ENCODE data around the gene COL23A1. TPM values are rescaled to one million over a fixed set of nuclear protein-coding genes. Genes with fewer than 3 reads are reported as not detected.

COL23A1 gene
- total RNA-seq, 1 experiment from 2014 or later, result 15.0 TPM

DNA sequence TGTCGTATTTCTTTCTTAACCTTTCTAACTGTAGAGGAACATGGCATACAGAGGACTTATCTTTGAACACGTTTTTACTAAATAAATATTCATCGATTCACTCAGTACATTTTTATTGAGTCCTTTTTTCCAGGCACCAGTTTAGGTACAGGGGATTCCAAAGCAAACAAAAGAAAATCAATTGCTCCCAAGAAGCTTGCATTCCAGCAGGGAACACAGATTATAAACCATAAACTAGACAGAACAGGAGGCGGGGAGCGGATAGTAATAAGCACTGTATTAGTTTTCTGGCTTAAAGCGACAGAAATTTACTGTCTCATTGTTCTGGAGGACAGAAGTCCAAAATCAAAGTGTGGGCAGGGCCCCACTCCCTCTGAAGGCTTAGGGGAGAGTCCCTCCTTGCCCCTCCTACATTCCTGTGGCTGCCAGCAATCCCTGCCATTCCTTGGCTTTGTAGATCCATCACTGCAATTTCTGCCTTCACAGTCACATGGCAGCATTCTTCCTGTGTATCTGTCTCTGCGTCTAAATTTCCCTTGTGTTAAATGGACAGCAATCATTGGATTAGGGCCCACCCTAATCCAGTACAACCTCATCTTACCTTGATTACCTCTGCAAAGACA is 115.5 kb downstream of the COL23A1 start (continued):
- TF ChIP-seq, protein P1, sequence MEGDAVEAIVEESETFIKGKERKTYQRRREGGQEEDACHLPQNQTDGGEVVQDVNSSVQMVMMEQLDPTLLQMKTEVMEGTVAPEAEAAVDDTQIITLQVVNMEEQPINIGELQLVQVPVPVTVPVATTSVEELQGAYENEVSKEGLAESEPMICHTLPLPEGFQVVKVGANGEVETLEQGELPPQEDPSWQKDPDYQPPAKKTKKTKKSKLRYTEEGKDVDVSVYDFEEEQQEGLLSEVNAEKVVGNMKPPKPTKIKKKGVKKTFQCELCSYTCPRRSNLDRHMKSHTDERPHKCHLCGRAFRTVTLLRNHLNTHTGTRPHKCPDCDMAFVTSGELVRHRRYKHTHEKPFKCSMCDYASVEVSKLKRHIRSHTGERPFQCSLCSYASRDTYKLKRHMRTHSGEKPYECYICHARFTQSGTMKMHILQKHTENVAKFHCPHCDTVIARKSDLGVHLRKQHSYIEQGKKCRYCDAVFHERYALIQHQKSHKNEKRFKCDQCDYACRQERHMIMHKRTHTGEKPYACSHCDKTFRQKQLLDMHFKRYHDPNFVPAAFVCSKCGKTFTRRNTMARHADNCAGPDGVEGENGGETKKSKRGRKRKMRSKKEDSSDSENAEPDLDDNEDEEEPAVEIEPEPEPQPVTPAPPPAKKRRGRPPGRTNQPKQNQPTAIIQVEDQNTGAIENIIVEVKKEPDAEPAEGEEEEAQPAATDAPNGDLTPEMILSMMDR (IDR thresholded peaks at IDR 0.05), result no peak
- TF ChIP-seq ZNF219 (CRISPR knock-in tag; IDR thresholded peaks at IDR 0.05; ENCODE audit: borderline replicate concordance), result no peak

DNA sequence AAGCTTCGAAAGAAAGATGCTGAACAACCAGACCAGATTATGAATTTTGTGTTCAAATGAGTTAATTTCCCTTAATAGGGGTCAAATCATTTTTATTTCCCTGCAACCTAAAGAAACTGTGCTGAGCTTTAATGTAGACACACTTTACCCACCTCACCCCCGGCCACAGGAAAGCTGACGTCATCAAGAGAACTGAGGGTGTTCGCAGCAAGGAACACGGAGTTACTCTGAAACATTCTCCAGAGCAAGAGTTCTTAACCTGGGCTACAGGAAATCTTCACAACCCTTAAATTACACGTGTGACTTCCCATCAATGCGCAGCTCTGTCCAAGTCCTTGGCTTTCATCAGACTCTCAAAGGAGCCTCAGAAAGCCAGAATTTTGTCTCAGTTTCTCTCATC is 116.3 kb downstream of the COL23A1 start:
- Mint-ChIP-seq H3K4me1 (peaks cover 13% of the 10 kb centered on the region), H3K27ac (no peak overlapping the region), H3K4me3 (no peak overlapping the region), H3K9me3 (peaks cover 9% of the 10 kb centered on the region), H3K27me3 (ENCODE audit: low read depth) (no peaks in the 10 kb centered on the region), H3K36me3 (no peaks in the 10 kb centered on the region)
- ChIA-PET POLR2A (no interaction called here), CTCF (interaction anchor here (5.2 kb wide), 1 partner anchor 13 kb away, joined by 61 read pairs; no protein-coding TSS in a partner anchor)
- no peak for DNase-seq (ENCODE audit: low spot score)
- TF ChIP-seq ESRRA (CRISPR knock-in tag; IDR thresholded peaks at IDR 0.05; ENCODE audit: borderline replicate concordance) (no peak), ZNF263 (CRISPR knock-in tag; IDR thresholded peaks at IDR 0.05; ENCODE audit: low read depth) (no peak), GRHL2 (CRISPR knock-in tag; IDR thresholded peaks at IDR 0.05; ENCODE audit: insufficient replicate concordance, severe bottlenecking) (no peak), KAT7 (CRISPR knock-in tag; IDR thresholded peaks at IDR 0.05; ENCODE audit: borderline replicate concordance) (no peak), PRRX2 (CRISPR knock-in tag; IDR thresholded peaks at IDR 0.05) (no peak), ZNF317 (CRISPR knock-in tag; IDR thresholded peaks at IDR 0.05; ENCODE audit: borderline replicate concordance, low read depth) (no peak), JAZF1 (CRISPR knock-in tag; IDR thresholded peaks at IDR 0.05) (no peak)
- TF ChIP-seq, protein P2, sequence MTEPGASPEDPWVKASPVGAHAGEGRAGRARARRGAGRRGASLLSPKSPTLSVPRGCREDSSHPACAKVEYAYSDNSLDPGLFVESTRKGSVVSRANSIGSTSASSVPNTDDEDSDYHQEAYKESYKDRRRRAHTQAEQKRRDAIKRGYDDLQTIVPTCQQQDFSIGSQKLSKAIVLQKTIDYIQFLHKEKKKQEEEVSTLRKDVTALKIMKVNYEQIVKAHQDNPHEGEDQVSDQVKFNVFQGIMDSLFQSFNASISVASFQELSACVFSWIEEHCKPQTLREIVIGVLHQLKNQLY (CRISPR knock-in tag; IDR thresholded peaks at IDR 0.05), result no peak
- TF ChIP-seq, protein P3, sequence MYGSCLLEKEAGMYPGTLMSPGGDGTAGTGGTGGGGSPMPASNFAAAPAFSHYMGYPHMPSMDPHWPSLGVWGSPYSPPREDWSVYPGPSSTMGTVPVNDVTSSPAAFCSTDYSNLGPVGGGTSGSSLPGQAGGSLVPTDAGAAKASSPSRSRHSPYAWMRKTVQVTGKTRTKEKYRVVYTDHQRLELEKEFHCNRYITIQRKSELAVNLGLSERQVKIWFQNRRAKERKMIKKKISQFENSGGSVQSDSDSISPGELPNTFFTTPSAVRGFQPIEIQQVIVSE (CRISPR knock-in tag; IDR thresholded peaks at IDR 0.05; ENCODE audit: borderline replicate concordance), result no peak
- TF ChIP-seq, protein P4, sequence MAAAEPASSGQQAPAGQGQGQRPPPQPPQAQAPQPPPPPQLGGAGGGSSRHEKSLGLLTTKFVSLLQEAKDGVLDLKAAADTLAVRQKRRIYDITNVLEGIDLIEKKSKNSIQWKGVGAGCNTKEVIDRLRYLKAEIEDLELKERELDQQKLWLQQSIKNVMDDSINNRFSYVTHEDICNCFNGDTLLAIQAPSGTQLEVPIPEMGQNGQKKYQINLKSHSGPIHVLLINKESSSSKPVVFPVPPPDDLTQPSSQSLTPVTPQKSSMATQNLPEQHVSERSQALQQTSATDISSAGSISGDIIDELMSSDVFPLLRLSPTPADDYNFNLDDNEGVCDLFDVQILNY (CRISPR knock-in tag; IDR thresholded peaks at IDR 0.05), result no peak
- ATAC-seq, result no peak

DNA sequence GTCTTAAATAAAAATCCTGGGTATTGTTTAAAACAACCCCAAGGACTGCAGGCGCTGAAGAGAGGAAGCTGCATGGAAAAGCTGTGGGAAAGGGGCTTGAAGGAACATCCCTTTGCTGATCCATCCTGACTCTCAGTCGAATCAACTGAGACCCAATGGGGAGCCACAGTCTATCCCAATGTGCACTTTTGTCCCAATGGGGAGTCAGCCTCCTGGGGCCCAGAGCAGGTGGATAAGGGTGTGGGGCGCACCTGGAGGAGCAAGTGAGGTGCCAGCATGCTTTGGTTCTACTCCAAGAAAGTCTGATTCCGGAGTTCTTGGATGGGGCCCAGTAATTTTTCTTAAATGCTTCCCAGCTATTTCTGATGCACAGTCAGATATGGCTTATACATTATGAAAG is 118.1 kb downstream of the COL23A1 start:
- ChIA-PET POLR2A (no interaction called here), CTCF (interaction anchor here (1.5 to 5.2 kb wide), 2 partner anchors 11 to 118 kb away, joined by 4 to 61 read pairs; partner anchors contain the start of gene COL23A1)
- peaks cover 16% of the 10 kb centered on the region for H3K4me1 Mint-ChIP-seq
- H3K27ac Mint-ChIP-seq, result no peak overlapping the region; the same call in 1 of the 2 replicates
- DNase-seq (ENCODE audit: low spot score) (no peak), ATAC-seq (no peak)
- no peak overlapping the region for H3K4me3 Mint-ChIP-seq
- no peaks in the 10 kb centered on the region for H3K27me3 Mint-ChIP-seq (ENCODE audit: low read depth)
- H3K36me3 Mint-ChIP-seq, result no peaks in the 10 kb centered on the region
- peaks cover 9% of the 10 kb centered on the region for H3K9me3 Mint-ChIP-seq
- TF ChIP-seq, protein P3 (CRISPR knock-in tag; IDR thresholded peaks at IDR 0.05; ENCODE audit: borderline replicate concordance), result no peak
- TF ChIP-seq, protein P5, sequence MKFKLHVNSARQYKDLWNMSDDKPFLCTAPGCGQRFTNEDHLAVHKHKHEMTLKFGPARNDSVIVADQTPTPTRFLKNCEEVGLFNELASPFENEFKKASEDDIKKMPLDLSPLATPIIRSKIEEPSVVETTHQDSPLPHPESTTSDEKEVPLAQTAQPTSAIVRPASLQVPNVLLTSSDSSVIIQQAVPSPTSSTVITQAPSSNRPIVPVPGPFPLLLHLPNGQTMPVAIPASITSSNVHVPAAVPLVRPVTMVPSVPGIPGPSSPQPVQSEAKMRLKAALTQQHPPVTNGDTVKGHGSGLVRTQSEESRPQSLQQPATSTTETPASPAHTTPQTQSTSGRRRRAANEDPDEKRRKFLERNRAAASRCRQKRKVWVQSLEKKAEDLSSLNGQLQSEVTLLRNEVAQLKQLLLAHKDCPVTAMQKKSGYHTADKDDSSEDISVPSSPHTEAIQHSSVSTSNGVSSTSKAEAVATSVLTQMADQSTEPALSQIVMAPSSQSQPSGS (CRISPR knock-in tag; IDR thresholded peaks at IDR 0.05; ENCODE audit: borderline replicate concordance, low read depth), result no peak
- TF ChIP-seq, protein P1 (IDR thresholded peaks at IDR 0.05), result no peak
- TF ChIP-seq, protein P6, sequence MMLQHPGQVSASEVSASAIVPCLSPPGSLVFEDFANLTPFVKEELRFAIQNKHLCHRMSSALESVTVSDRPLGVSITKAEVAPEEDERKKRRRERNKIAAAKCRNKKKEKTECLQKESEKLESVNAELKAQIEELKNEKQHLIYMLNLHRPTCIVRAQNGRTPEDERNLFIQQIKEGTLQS (CRISPR knock-in tag; conservative IDR thresholded peaks at IDR 0.05), result no peak
- TF ChIP-seq, protein P7, sequence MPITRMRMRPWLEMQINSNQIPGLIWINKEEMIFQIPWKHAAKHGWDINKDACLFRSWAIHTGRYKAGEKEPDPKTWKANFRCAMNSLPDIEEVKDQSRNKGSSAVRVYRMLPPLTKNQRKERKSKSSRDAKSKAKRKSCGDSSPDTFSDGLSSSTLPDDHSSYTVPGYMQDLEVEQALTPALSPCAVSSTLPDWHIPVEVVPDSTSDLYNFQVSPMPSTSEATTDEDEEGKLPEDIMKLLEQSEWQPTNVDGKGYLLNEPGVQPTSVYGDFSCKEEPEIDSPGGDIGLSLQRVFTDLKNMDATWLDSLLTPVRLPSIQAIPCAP (CRISPR knock-in tag; IDR thresholded peaks at IDR 0.05), result no peak
- TF ChIP-seq, protein P8, sequence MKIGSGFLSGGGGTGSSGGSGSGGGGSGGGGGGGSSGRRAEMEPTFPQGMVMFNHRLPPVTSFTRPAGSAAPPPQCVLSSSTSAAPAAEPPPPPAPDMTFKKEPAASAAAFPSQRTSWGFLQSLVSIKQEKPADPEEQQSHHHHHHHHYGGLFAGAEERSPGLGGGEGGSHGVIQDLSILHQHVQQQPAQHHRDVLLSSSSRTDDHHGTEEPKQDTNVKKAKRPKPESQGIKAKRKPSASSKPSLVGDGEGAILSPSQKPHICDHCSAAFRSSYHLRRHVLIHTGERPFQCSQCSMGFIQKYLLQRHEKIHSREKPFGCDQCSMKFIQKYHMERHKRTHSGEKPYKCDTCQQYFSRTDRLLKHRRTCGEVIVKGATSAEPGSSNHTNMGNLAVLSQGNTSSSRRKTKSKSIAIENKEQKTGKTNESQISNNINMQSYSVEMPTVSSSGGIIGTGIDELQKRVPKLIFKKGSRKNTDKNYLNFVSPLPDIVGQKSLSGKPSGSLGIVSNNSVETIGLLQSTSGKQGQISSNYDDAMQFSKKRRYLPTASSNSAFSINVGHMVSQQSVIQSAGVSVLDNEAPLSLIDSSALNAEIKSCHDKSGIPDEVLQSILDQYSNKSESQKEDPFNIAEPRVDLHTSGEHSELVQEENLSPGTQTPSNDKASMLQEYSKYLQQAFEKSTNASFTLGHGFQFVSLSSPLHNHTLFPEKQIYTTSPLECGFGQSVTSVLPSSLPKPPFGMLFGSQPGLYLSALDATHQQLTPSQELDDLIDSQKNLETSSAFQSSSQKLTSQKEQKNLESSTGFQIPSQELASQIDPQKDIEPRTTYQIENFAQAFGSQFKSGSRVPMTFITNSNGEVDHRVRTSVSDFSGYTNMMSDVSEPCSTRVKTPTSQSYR (CRISPR knock-in tag; IDR thresholded peaks at IDR 0.05), result no peak
- TF ChIP-seq ZNF396 (CRISPR knock-in tag; IDR thresholded peaks at IDR 0.05; ENCODE audit: borderline replicate concordance) (no peak), ZBTB21 (CRISPR knock-in tag; IDR thresholded peaks at IDR 0.05; ENCODE audit: borderline replicate concordance) (no peak)
